WTC11 (cell line): Measurements from ENCODE around the gene LRFN2. TPM values are rescaled to one million over a fixed set of nuclear protein-coding genes. Genes with fewer than 3 reads are reported as not detected.

Source experiments
- ATAC-seq: fragments of 200-7000 bp; cut with Tn5 transposase; 2 replicates; pipeline ENCODE4 v1.10.0; 2021; ENCODE audit warnings: mild to moderate bottlenecking, moderate library complexity
- CTCF ChIA-PET: fragments of 300-600 bp; sonication (Branson Sonifier 250); formaldehyde crosslinking; loops from one replicate; lab custom pipeline; 2021; ENCODE audit warnings: antibody characterized with exemption; lab: Charles Lee
- POLR2A ChIA-PET: fragments of 350-600 bp; sonication (Branson Sonifier 250); formaldehyde crosslinking; loops from one replicate; lab custom pipeline; 2021; ENCODE audit warnings: antibody characterized with exemption; lab: Charles Lee
- DNase-seq: peaks from one replicate; pipeline ENCODE4 v3.0.0; 2021; ENCODE audit warnings: low spot score
- H3K27ac Mint-ChIP-seq: 2 replicates; pipeline ENCODE4 v1.8.0; 2021; ENCODE audit warnings: mixed read lengths
- H3K27me3 Mint-ChIP-seq: 2 replicates; pipeline ENCODE4 v1.8.0; 2021; ENCODE audit warnings: low read depth, mild to moderate bottlenecking, moderate library complexity, mixed read lengths
- H3K36me3 Mint-ChIP-seq: 2 replicates; pipeline ENCODE4 v1.8.0; 2021; ENCODE audit warnings: mixed read lengths
- H3K4me1 Mint-ChIP-seq: 2 replicates; pipeline ENCODE4 v1.8.0; 2022; ENCODE audit warnings: mixed read lengths
- H3K4me3 Mint-ChIP-seq: 2 replicates; pipeline ENCODE4 v1.8.0; 2021; ENCODE audit warnings: mild to moderate bottlenecking, moderate library complexity, mixed read lengths
- H3K9me3 Mint-ChIP-seq: 2 replicates; pipeline ENCODE4 v1.8.0; 2021; ENCODE audit warnings: mixed read lengths
- CBFB ChIP-seq: sonication (generic); formaldehyde crosslinking; IDR thresholded peaks from 2 replicates; pipeline ENCODE4 v1.8.1; 2022; ENCODE audit warnings: mild to moderate bottlenecking, low read depth, missing genetic modification reagents
- CREM ChIP-seq: sonication (generic); formaldehyde crosslinking; IDR thresholded peaks from 2 replicates; pipeline ENCODE4 v1.8.1; 2022; ENCODE audit warnings: mild to moderate bottlenecking, missing genetic modification reagents, moderate library complexity
- ELF4 ChIP-seq: sonication (generic); formaldehyde crosslinking; IDR thresholded peaks from 2 replicates; pipeline ENCODE4 v1.8.1; 2022; ENCODE audit warnings: low read depth, mild to moderate bottlenecking, moderate library complexity, missing genetic modification reagents
- FOXK1 ChIP-seq: sonication (generic); formaldehyde crosslinking; IDR thresholded peaks from 2 replicates; pipeline ENCODE4 v1.8.0; 2022; ENCODE audit warnings: mild to moderate bottlenecking, moderate library complexity, missing genetic modification reagents
- HMGA2 ChIP-seq: fragments of 250-450 bp; sonication (Bioruptor Pico); IDR thresholded peaks from 2 replicates; pipeline ENCODE4 v1.4.0; 2021; ENCODE audit warnings: mild to moderate bottlenecking, moderate library complexity
- IRF2 ChIP-seq: sonication (generic); formaldehyde crosslinking; IDR thresholded peaks from 2 replicates; pipeline ENCODE4 v1.8.0; 2022; ENCODE audit warnings: low read depth, missing genetic modification reagents, borderline replicate concordance
- SMAD3 ChIP-seq: sonication (generic); formaldehyde crosslinking; IDR thresholded peaks from 2 replicates; pipeline ENCODE4 v1.8.0; 2022; ENCODE audit warnings: missing genetic modification reagents, mild to moderate bottlenecking, borderline replicate concordance
- SP1 ChIP-seq: sonication (generic); formaldehyde crosslinking; conservative IDR thresholded peaks from 2 replicates; pipeline ENCODE4 v1.8.1; 2022; ENCODE audit warnings: missing genetic modification reagents
- TEAD4 ChIP-seq: sonication (generic); formaldehyde crosslinking; IDR thresholded peaks from 2 replicates; pipeline ENCODE4 v1.8.0; 2022; ENCODE audit warnings: mild to moderate bottlenecking, missing genetic modification reagents
- ZNF232 ChIP-seq: sonication (generic); formaldehyde crosslinking; IDR thresholded peaks from 2 replicates; pipeline ENCODE4 v1.8.0; 2022; ENCODE audit warnings: mild to moderate bottlenecking, missing genetic modification reagents
- total RNA-seq: library from RNA; stranded (reverse); gene quantifications from 3 replicates; pipeline ENCODE4 v1.2.3, GENCODE V29; 2021
- TF ChIP-seq, protein P1 (sequence below): sonication (generic); formaldehyde crosslinking; IDR thresholded peaks from 2 replicates; pipeline ENCODE4 v1.8.1; 2023; ENCODE audit warnings: mild to moderate bottlenecking, missing genetic modification reagents, borderline replicate concordance
- TF ChIP-seq, protein P2 (sequence below): sonication (generic); formaldehyde crosslinking; IDR thresholded peaks from 2 replicates; pipeline ENCODE4 v1.8.0; 2022; ENCODE audit warnings: mild to moderate bottlenecking, missing genetic modification reagents
- TF ChIP-seq, protein P3 (sequence below): sonication (generic); formaldehyde crosslinking; IDR thresholded peaks from 2 replicates; pipeline ENCODE4 v1.8.0; 2023; ENCODE audit warnings: mild to moderate bottlenecking, missing genetic modification reagents
- TF ChIP-seq, protein P4 (sequence below): fragments of 250-450 bp; sonication (Bioruptor Pico); IDR thresholded peaks from 2 replicates; pipeline ENCODE4 v2.1.2; 2022; ENCODE audit warnings: mild to moderate bottlenecking, moderate library complexity
- TF ChIP-seq, protein P5 (sequence below): fragments of 200-600 bp; IDR thresholded peaks from 2 replicates; pipeline ENCODE4 v1.8.0; 2022; ENCODE audit warnings: antibody characterized with exemption
- TF ChIP-seq, protein P6 (sequence below): sonication (generic); formaldehyde crosslinking; IDR thresholded peaks from 2 replicates; pipeline ENCODE4 v1.8.0; 2022; ENCODE audit warnings: missing genetic modification reagents
- TF ChIP-seq, protein P7 (sequence below): sonication (generic); formaldehyde crosslinking; IDR thresholded peaks from 2 replicates; pipeline ENCODE4 v1.8.1; 2023; ENCODE audit warnings: mild to moderate bottlenecking, missing genetic modification reagents, moderate library complexity
- TF ChIP-seq, protein P8 (sequence below): fragments of 250-450 bp; sonication (Bioruptor Pico); IDR thresholded peaks from 2 replicates; pipeline ENCODE4 v1.9.0; 2021; ENCODE audit warnings: mild to moderate bottlenecking
- TF ChIP-seq, protein P9 (sequence below): sonication (generic); formaldehyde crosslinking; IDR thresholded peaks from 2 replicates; pipeline ENCODE4 v1.8.0; 2022; ENCODE audit warnings: mild to moderate bottlenecking, missing genetic modification reagents

LRFN2 gene
- total RNA-seq, 1 experiment from 2014 or later, result 1.6 TPM

DNA sequence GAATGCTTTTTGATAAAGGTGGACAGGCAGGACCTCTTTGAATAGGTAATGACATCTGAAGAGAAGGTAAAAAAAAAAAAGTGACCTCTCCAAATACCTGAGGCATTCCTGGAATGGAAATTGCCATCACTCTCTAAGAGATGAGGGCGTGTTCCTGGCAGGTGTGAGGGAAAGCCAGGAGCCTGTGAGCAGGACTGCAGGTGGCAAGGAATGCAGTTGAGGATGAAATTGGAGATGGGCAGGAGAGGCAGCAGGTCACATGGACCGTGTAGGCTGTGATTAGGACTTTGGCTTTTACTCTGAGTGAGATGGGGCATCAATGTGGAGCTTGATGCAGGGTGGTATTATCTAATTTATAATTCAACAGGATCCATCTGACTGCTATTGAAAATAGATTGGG is 227.4 kb downstream of the LRFN2 start:
- H3K27me3 Mint-ChIP-seq, result no peaks in the 10 kb centered on the region
- no peaks in the 10 kb centered on the region; the same call in 1 of the 2 replicates for H3K36me3 Mint-ChIP-seq
- POLR2A ChIA-PET, result no interaction called here
- peak overlapping the region; percentile 95 for H3K27ac Mint-ChIP-seq
- H3K9me3 Mint-ChIP-seq, result peaks cover 5% of the 10 kb centered on the region
- DNase-seq, result peak; percentile 73
- peak; percentile 99 for ATAC-seq
- H3K4me1 Mint-ChIP-seq, result peaks cover 58% of the 10 kb centered on the region
- CTCF ChIA-PET, result interaction anchor here (0.7 to 1.0 kb wide), 2 partner anchors 36 to 38 kb away, joined by 3 read pairs; no protein-coding TSS in a partner anchor
- H3K4me3 Mint-ChIP-seq, result peak overlapping the region; percentile 28; the same call in 1 of the 2 replicates
- TF ChIP-seq, protein P1, sequence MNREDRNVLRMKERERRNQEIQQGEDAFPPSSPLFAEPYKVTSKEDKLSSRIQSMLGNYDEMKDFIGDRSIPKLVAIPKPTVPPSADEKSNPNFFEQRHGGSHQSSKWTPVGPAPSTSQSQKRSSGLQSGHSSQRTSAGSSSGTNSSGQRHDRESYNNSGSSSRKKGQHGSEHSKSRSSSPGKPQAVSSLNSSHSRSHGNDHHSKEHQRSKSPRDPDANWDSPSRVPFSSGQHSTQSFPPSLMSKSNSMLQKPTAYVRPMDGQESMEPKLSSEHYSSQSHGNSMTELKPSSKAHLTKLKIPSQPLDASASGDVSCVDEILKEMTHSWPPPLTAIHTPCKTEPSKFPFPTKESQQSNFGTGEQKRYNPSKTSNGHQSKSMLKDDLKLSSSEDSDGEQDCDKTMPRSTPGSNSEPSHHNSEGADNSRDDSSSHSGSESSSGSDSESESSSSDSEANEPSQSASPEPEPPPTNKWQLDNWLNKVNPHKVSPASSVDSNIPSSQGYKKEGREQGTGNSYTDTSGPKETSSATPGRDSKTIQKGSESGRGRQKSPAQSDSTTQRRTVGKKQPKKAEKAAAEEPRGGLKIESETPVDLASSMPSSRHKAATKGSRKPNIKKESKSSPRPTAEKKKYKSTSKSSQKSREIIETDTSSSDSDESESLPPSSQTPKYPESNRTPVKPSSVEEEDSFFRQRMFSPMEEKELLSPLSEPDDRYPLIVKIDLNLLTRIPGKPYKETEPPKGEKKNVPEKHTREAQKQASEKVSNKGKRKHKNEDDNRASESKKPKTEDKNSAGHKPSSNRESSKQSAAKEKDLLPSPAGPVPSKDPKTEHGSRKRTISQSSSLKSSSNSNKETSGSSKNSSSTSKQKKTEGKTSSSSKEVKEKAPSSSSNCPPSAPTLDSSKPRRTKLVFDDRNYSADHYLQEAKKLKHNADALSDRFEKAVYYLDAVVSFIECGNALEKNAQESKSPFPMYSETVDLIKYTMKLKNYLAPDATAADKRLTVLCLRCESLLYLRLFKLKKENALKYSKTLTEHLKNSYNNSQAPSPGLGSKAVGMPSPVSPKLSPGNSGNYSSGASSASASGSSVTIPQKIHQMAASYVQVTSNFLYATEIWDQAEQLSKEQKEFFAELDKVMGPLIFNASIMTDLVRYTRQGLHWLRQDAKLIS (CRISPR knock-in tag), result no peak
- no peak for TF ChIP-seq CREM (CRISPR knock-in tag)
- no peak for TF ChIP-seq HMGA2 (CRISPR knock-in tag)
- TF ChIP-seq, protein P2, sequence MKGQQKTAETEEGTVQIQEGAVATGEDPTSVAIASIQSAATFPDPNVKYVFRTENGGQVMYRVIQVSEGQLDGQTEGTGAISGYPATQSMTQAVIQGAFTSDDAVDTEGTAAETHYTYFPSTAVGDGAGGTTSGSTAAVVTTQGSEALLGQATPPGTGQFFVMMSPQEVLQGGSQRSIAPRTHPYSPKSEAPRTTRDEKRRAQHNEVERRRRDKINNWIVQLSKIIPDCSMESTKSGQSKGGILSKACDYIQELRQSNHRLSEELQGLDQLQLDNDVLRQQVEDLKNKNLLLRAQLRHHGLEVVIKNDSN, result peak; percentile 86
- TF ChIP-seq, protein P3, sequence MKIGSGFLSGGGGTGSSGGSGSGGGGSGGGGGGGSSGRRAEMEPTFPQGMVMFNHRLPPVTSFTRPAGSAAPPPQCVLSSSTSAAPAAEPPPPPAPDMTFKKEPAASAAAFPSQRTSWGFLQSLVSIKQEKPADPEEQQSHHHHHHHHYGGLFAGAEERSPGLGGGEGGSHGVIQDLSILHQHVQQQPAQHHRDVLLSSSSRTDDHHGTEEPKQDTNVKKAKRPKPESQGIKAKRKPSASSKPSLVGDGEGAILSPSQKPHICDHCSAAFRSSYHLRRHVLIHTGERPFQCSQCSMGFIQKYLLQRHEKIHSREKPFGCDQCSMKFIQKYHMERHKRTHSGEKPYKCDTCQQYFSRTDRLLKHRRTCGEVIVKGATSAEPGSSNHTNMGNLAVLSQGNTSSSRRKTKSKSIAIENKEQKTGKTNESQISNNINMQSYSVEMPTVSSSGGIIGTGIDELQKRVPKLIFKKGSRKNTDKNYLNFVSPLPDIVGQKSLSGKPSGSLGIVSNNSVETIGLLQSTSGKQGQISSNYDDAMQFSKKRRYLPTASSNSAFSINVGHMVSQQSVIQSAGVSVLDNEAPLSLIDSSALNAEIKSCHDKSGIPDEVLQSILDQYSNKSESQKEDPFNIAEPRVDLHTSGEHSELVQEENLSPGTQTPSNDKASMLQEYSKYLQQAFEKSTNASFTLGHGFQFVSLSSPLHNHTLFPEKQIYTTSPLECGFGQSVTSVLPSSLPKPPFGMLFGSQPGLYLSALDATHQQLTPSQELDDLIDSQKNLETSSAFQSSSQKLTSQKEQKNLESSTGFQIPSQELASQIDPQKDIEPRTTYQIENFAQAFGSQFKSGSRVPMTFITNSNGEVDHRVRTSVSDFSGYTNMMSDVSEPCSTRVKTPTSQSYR, result no peak
- TF ChIP-seq, protein P4, sequence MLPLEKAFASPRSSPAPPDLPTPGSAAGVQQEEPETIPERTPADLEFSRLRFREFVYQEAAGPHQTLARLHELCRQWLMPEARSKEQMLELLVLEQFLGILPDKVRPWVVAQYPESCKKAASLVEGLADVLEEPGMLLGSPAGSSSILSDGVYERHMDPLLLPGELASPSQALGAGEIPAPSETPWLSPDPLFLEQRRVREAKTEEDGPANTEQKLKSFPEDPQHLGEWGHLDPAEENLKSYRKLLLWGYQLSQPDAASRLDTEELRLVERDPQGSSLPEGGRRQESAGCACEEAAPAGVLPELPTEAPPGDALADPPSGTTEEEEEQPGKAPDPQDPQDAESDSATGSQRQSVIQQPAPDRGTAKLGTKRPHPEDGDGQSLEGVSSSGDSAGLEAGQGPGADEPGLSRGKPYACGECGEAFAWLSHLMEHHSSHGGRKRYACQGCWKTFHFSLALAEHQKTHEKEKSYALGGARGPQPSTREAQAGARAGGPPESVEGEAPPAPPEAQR (CRISPR knock-in tag), result no peak
- TF ChIP-seq, protein P5, sequence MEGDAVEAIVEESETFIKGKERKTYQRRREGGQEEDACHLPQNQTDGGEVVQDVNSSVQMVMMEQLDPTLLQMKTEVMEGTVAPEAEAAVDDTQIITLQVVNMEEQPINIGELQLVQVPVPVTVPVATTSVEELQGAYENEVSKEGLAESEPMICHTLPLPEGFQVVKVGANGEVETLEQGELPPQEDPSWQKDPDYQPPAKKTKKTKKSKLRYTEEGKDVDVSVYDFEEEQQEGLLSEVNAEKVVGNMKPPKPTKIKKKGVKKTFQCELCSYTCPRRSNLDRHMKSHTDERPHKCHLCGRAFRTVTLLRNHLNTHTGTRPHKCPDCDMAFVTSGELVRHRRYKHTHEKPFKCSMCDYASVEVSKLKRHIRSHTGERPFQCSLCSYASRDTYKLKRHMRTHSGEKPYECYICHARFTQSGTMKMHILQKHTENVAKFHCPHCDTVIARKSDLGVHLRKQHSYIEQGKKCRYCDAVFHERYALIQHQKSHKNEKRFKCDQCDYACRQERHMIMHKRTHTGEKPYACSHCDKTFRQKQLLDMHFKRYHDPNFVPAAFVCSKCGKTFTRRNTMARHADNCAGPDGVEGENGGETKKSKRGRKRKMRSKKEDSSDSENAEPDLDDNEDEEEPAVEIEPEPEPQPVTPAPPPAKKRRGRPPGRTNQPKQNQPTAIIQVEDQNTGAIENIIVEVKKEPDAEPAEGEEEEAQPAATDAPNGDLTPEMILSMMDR, result no peak
- TF ChIP-seq, protein P6, sequence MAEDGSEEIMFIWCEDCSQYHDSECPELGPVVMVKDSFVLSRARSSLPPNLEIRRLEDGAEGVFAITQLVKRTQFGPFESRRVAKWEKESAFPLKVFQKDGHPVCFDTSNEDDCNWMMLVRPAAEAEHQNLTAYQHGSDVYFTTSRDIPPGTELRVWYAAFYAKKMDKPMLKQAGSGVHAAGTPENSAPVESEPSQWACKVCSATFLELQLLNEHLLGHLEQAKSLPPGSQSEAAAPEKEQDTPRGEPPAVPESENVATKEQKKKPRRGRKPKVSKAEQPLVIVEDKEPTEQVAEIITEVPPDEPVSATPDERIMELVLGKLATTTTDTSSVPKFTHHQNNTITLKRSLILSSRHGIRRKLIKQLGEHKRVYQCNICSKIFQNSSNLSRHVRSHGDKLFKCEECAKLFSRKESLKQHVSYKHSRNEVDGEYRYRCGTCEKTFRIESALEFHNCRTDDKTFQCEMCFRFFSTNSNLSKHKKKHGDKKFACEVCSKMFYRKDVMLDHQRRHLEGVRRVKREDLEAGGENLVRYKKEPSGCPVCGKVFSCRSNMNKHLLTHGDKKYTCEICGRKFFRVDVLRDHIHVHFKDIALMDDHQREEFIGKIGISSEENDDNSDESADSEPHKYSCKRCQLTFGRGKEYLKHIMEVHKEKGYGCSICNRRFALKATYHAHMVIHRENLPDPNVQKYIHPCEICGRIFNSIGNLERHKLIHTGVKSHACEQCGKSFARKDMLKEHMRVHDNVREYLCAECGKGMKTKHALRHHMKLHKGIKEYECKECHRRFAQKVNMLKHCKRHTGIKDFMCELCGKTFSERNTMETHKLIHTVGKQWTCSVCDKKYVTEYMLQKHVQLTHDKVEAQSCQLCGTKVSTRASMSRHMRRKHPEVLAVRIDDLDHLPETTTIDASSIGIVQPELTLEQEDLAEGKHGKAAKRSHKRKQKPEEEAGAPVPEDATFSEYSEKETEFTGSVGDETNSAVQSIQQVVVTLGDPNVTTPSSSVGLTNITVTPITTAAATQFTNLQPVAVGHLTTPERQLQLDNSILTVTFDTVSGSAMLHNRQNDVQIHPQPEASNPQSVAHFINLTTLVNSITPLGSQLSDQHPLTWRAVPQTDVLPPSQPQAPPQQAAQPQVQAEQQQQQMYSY (CRISPR knock-in tag), result peak; percentile 95
- TF ChIP-seq, protein P7, sequence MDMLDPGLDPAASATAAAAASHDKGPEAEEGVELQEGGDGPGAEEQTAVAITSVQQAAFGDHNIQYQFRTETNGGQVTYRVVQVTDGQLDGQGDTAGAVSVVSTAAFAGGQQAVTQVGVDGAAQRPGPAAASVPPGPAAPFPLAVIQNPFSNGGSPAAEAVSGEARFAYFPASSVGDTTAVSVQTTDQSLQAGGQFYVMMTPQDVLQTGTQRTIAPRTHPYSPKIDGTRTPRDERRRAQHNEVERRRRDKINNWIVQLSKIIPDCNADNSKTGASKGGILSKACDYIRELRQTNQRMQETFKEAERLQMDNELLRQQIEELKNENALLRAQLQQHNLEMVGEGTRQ (CRISPR knock-in tag), result peak; percentile 87
- 0 out of 2 replicates have a peak, but pooled peaks have one; percentile 43 for TF ChIP-seq TEAD4
- TF ChIP-seq ELF4 (CRISPR knock-in tag), result no peak
- TF ChIP-seq, protein P8, sequence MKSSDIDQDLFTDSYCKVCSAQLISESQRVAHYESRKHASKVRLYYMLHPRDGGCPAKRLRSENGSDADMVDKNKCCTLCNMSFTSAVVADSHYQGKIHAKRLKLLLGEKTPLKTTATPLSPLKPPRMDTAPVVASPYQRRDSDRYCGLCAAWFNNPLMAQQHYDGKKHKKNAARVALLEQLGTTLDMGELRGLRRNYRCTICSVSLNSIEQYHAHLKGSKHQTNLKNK, result no peak
- no peak for TF ChIP-seq SP1 (CRISPR knock-in tag)
- TF ChIP-seq IRF2 (CRISPR knock-in tag), result no peak
- TF ChIP-seq CBFB (CRISPR knock-in tag), result no peak
- TF ChIP-seq SMAD3 (CRISPR knock-in tag), result 0 out of 2 replicates have a peak, but pooled peaks have one; percentile 56
- TF ChIP-seq ZNF232 (CRISPR knock-in tag), result 0 out of 2 replicates have a peak, but pooled peaks have one; percentile 27
- 0 out of 2 replicates have a peak, but pooled peaks have one; percentile 23 for TF ChIP-seq FOXK1 (CRISPR knock-in tag)
- TF ChIP-seq, protein P9, sequence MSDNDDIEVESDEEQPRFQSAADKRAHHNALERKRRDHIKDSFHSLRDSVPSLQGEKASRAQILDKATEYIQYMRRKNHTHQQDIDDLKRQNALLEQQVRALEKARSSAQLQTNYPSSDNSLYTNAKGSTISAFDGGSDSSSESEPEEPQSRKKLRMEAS (CRISPR knock-in tag), result peak; percentile 77; the same call in 1 of the 2 replicates
